Left ventricle myocardium superior (tissue), 1 donor: ENCODE results near the gene HTT-AS. TPM values are rescaled to one million over a fixed set of nuclear protein-coding genes. Genes with fewer than 3 reads are reported as not detected.
"Not testable (repeated sequence)": the region's sequence is repeated elsewhere in the genome, so short reads cannot be mapped to it uniquely, and the experiment has no call there.

Experiments
- ATAC-seq: fragments of 200-7000 bp; cut with Tn5 transposase; one replicate; pipeline ENCODE4 v1.9.1; 2020; ENCODE audit warnings: mild to moderate bottlenecking, moderate library complexity
- DNase-seq: peaks from one replicate; pipeline ENCODE4 v3.0.0-alpha.2; 2020
- intact Hi-C: fragments of 100-400 bp; cut with micrococcal nuclease; formaldehyde crosslinking; loops from one replicate; pipeline ENCODE4 v1.11.0; 2022
- total RNA-seq: library from RNA; stranded (reverse); fragmentation: NEBNext Ultra II Directional; extraction: Animal tissue kit (Norgen Biotek cat#: 25700); gene quantifications from one replicate; pipeline ENCODE4 v1.2.1, GENCODE V29; 2021
- donor health status: DM: no; HTN: yes; CAD: no; lungs with severe emphysema.

The HTT-AS gene
- total RNA-seq, 1 donor from 2014 or later = not detected

DNA sequence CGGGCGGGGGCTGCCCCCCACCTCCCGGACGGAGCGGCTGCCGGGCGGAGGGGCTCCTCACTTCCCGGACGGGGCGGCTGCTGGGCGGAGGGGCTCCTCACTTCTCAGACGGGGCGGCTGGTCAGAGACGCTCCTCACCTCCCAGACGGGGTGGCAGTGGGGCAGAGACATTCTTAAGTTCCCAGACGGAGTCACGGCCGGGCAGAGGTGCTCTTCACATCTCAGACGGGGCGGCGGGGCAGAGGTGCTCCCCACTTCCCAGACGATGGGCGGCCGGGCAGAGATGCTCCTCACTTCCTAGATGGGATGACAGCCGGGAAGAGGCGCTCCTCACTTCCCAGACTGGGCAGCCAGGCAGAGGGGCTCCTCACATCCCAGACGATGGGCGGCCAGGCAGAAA, 20.4 kb upstream of the HTT-AS start:
- intact Hi-C loops, ATAC-seq, DNase-seq: not testable (repeated sequence)

DNA sequence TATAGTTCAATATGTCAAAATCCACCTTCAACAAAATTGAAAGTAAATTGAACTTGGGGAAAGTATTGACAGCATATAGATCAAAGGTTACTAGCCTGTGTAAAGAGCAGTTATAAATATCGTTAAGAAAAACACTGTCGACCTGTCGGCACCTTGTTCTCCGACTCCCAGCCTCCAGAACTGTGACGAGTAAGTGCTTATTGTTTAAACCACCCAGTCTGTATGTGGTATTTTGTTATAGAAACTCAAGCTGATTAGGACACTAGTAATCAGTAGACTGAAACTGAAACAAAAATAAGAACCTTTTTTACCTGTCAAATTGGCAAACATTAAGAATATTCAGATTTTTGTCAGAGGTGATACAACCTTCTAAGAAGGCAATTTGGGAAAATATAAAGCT, 17.1 kb upstream of the HTT-AS start:
- intact Hi-C loops = no loop called here
- ATAC-seq (no peak), DNase-seq (no peak)

DNA sequence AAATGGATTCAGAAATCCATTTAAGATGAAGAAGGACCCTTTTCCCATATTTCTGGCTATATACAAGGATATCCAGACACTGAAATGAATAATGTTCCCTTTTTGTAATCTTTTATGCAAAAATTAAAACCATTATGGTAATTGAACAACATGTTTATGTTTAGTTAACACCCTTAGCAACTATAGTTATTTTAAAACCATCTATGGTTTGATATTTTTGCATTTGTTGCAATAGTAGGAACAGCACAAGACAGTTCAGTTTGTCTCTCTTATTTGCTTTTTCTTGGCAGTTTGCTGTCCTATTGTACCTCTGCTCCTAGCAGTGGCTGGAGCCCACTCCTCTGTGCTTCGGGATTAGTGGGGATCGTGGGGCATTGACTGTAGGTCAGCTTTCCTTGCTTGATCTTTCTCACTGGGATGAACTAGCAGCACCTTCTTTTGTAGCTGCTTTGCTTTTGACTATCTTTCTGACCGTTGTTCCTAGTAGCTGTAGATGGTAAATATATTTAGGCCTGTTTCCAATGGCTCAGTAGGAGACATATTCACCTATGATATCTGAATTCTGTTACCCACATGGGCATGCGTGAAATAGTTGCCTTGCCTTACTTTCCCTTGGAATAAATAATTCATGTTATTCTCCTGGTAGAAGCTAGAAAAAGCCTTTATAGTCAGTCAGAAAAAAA, 12.9 kb upstream of the HTT-AS start:
- ATAC-seq (no peak), DNase-seq (no peak)
- intact Hi-C loops = no loop called here

DNA sequence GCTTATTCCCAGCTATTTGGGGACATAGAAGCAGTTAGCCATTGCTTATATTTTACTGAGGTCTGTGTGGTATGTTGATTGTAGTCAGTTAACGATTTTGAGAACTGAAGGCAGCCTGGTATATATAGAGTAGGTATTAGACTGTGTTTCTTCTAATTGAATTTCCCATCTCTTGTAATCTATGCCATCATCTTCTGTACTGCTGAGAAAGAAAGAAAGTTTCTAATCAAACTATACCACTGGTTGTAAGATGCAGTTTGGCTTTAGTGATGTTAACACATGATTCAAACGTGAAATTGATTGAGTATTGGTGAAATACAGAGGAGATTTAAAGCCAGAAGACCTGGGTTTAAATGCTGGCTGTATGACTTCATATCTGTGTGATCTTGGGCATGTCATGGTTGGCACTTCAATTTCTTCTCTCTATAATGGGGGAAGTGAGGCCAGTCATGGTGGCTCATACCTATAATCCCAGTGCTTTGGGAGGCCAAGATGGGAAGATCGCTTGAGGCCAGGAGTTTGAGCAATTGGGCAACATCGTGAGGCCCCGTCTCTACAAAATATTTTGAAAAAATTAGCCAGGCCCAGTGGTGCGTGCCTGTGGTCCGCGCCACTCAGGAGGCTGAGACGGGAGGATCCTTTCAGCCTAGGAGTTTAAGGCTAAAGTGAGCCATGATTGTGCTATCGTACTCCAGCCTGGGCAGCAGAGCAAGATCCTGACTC, 11.8 kb upstream of the HTT-AS start:
- intact Hi-C loops = no loop called here
- DNase-seq (no peak), ATAC-seq (no peak)

DNA sequence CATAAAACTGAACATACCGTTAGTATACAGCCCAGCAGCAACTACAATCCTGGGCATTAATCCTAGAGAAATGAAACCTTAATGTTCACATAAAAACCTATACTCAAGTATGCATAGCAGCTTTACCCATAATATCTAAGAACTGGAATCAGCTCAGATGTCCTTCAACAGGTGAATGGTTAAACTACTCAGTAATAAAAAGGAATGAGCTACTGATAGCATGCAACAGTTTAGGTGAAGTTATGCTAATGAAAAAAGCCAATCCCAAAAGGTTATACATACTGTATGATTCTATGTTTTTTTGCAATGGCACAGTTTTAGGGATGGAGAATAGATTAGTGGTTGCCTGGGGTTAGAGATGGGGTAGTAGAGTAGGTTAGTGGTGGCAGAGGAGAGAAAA, 9.4 kb upstream of the HTT-AS start:
- DNase-seq (no peak), ATAC-seq (no peak)
- intact Hi-C loops = no loop called here

DNA sequence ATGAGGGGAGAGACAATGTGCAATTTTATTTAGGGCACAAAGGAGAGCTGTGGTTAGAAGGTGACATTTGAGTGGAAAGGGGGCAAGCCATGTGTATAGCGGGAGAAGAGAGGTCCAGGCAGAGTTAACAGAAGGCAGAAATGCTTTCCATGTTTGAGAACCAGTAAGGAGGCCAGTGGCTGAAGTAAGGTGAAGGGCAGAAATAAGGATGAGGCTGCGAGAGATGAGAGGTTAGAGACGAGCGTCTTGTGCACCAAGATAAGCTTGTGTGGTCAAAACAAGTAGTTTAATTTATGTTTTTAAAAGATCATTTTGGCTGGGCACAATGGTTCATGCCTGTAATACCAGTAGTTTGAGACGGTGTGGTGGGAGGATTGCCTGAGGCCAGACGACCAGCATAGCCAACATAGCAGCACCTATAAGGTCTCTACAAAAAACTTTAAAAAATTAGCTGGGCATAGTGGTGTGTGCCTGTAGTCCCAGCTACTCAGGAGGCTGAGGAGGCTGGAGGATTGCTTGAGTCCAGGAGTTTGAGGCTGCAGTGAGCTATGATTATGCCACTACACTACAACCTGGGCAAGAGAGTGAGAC, 8.7 kb upstream of the HTT-AS start:
- no peak for DNase-seq
- intact Hi-C loops = no loop called here
- ATAC-seq = no peak

DNA sequence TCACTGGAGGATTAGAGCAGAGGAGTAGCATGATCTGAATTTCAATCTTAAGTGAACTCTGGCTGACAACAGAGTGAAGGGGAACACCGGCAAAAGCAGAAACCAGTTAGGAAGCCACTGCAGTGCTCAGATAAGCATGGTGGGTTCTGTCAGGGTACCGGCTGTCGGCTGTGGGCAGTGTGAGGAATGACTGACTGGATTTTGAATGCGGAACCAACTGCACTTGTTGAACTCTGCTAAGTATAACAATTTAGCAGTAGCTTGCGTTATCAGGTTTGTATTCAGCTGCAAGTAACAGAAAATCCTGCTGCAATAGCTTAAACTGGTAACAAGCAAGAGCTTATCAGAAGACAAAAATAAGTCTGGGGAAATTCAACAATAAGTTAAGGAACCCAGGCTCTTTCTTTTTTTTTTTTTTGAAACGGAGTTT, 5.4 kb upstream of the HTT-AS start:
- intact Hi-C loops = no loop called here
- DNase-seq = no peak
- no peak for ATAC-seq

DNA sequence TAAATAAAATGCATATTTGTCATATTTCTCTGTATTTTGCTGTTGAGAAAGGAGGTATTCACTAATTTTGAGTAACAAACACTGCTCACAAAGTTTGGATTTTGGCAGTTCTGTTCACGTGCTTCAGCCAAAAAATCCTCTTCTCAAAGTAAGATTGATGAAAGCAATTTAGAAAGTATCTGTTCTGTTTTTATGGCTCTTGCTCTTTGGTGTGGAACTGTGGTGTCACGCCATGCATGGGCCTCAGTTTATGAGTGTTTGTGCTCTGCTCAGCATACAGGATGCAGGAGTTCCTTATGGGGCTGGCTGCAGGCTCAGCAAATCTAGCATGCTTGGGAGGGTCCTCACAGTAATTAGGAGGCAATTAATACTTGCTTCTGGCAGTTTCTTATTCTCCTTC, 3.5 kb upstream of the HTT-AS start:
- DNase-seq = no peak
- ATAC-seq = no peak
- intact Hi-C loops = no loop called here

DNA sequence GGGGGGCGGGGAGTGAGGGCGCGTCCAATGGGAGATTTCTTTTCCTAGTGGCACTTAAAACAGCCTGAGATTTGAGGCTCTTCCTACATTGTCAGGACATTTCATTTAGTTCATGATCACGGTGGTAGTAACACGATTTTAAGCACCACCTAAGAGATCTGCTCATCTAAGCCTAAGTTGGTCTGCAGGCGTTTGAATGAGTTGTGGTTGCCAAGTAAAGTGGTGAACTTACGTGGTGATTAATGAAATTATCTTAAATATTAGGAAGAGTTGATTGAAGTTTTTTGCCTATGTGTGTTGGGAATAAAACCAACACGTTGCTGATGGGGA, 1.3 kb upstream of the HTT-AS start:
- no peak for ATAC-seq
- intact Hi-C loops = no loop called here
- DNase-seq = no peak

DNA sequence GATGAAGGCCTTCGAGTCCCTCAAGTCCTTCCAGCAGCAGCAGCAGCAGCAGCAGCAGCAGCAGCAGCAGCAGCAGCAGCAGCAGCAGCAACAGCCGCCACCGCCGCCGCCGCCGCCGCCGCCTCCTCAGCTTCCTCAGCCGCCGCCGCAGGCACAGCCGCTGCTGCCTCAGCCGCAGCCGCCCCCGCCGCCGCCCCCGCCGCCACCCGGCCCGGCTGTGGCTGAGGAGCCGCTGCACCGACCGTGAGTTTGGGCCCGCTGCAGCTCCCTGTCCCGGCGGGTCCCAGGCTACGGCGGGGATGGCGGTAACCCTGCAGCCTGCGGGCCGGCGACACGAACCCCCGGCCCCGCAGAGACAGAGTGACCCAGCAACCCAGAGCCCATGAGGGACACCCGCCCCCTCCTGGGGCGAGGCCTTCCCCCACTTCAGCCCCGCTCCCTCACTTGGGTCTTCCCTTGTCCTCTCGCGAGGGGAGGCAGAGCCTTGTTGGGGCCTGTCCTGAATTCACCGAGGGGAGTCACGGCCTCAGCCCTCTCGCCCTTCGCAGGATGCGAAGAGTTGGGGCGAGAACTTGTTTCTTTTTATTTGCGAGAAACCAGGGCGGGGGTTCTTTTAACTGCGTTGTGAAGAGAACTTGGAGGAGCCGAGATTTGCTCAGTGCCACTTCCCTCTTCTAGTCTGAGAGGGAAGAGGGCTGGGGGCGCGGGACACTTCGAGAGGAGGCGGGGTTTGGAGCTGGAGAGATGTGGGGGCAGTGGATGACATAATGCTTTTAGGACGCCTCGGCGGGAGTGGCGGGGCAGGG, 711 bp upstream of the HTT-AS start:
- ATAC-seq = no peak
- intact Hi-C loops = no loop called here
- DNase-seq = peak; percentile 55

DNA sequence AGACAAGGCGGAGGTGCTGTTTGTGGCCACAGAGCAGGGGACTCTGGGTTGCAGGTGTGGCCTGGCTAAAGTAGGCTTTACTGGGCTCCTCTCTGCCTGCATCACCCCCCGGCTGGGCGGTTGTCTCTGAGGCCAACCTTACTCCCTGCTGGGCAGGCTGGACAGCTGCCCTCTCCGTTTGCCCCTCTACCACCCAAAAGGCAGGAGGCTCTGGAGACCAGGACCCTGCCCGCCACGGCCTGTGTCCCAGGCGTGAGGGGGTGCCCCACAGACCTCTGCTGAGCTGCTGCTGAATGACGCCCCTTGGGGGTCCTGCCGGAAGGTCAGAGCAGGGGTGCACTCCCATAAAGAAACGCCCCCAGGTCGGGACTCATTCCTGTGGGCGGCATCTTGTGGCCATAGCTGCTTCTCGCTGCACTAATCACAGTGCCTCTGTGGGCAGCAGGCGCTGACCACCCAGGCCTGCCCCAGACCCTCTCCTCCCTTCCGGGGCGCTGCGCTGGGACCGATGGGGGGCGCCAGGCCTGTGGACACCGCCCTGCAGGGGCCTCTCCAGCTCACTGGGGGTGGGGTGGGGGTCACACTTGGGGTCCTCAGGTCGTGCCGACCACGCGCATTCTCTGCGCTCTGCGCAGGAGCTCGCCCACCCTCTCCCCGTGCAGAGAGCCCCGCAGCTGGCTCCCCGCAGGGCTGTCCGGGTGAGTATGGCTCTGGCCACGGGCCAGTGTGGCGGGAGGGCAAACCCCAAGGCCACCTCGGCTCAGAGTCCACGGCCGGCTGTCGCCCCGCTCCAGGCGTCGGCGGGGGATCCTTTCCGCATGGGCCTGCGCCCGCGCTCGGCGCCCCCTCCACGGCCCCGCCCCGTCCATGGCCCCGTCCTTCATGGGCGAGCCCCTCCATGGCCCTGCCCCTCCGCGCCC, 920 bp downstream of the HTT-AS start:
- peak; percentile 45 for DNase-seq
- intact Hi-C loops = no loop called here
- ATAC-seq = peak; percentile 5

DNA sequence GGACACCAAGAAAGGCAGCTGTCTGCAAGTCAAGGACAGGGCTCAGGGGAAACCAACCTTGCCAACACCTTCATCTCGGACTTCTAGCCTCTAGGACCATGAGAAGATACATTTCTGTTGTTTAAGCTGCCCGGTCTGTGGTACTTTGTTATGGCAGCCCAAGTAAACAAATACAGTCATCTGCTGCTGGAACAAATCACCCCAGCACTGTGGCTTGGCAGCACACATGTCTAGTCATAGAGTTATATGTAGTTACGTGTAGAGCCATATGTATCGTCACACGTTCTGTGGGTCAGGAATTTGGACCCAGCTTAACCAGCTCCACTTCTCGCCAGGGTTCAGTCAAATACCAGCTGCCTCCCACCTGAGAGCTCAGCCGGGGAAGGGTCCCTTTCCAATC, 2.5 kb downstream of the HTT-AS start:
- ATAC-seq (no peak), DNase-seq (no peak)
- intact Hi-C loops = no loop called here

DNA sequence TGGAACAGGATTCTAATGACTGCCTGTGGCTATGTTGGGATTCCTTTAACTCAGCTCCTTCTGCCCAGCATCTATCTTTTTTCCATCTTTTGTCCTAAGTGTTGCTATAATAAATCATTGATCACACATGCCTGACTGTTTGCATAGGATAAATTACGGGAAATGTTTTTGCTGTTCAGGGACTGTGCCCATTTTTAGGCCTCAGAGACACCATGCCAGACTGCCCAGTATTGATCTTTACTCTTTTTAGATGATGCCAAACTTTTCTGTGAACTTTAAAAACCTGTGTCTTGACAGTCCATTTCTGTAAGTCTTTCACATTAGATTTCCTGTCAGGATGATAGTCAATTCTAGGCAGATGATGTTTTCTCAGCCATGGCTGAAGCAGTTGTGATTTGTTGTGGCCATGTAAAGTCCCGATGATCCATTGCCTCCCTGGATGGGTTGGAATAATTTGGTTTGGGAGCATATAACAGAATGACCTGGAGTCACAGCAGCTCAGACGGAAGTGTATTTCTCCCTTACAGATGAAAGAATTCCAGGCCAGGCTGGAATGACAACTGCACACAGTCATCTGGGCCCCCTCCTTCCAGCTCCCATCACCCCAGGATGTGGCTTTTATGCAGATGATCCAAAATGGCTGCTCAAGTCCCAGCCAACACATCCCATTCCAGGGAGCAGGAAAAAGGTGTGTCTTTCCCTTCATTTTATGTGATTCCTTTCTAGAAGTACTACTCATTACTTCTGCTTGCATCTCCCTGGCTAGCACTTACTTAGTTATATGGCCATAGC, 3.4 kb downstream of the HTT-AS start:
- ATAC-seq (no peak), DNase-seq (no peak)
- intact Hi-C loops = no loop called here

DNA sequence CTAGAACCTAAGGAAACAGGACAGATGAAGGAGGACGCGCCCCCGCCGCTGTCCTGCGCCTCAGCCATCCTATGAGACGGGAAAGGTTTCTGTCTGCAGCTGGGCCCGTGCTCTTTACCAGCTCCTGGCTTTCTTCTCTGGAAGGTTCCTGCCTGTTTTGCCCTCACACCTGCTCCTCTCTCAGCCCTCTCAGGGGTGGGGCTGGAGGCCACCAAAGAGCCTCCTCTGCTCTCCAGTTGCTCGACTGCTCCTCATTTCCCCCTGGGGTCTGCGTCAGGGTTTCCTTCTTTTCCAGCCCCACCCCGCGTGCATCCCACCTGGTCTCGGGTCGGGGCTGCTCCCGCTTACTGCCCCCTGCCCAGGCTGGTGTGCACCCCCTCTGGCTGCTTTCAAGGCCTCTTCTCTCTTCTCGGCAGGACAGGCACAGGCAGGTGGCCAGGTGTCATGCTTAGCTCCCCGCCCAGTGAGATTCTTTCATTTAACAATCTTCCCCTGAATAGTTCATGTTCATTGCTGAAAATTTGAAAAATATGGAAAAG, 4.6 kb downstream of the HTT-AS start:
- intact Hi-C loops = no loop called here
- DNase-seq = no peak
- no peak for ATAC-seq

DNA sequence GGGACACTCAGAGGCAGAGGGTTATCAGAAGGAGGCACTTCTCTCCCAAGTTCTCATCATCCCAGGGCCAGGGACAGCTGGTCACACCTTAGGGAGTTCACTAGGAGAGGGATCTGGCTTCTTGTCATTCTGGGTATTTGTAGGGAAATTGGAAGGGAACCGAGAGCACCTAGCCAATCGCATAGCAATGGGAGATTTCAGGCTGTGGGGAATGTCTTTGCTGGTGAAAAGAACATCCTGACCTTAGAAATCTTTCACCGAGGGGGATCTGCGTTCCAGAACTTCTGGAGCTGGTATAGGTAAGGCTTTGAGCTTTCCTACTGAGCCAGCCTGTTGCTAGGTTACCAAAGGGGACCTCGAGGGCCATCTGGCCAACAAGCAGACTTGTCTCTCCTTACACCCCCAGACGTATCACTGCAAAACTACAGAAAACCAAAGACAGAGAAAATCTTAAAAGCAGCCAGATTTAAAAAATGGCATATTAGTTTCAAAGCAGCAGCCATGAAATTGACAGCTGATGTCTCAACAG, 6.8 kb downstream of the HTT-AS start:
- DNase-seq (no peak), ATAC-seq (no peak)
- intact Hi-C loops = no loop called here

DNA sequence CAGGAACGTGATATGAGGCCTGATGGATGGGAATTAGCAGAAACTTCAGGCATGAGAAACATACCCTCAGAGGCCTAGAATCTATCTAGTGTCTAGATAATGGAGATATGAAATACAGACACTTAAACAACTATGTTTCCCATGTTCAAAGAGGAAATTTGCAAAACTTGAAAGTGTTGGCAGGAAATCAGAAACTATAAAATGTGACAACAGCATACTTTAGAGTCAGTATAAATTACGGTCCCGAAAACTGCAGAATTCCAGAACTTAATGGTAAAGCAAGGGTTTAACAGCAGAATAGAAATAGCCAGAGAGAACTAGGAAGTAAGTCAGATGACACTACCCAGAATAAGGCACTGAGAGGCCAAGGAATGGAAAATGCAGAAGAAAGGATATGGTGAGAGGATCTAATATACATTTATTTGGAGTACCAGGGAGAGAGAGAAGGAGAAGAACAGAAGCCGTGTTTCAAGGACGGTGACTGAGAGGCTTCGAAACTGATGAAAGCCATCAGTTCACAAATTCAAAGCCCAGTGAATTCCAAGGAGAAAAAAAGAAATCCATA, 7.4 kb downstream of the HTT-AS start:
- intact Hi-C loops = no loop called here
- ATAC-seq = no peak
- DNase-seq = no peak

DNA sequence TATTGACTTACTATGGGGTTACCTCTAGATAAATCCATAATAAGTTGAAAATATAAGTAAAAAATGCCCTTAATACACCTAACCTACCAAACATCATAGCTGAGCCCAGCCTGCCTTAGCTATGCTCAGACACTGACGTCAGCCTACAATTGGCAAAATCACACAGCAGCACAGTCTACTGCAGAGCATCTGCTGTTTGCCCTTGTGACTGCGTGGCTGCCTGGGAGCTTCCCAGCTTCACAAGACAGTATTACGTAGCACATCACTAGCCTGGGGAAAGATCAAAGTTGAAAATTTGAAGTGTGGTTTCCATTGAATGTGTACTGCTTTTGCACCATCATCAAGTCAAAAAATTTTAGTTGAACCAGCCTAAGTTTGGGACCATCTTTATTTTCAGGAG, 8.8 kb downstream of the HTT-AS start:
- DNase-seq = no peak
- intact Hi-C loops = no loop called here
- ATAC-seq = no peak
